ENCODE results near the gene NRXN3.

DNA sequence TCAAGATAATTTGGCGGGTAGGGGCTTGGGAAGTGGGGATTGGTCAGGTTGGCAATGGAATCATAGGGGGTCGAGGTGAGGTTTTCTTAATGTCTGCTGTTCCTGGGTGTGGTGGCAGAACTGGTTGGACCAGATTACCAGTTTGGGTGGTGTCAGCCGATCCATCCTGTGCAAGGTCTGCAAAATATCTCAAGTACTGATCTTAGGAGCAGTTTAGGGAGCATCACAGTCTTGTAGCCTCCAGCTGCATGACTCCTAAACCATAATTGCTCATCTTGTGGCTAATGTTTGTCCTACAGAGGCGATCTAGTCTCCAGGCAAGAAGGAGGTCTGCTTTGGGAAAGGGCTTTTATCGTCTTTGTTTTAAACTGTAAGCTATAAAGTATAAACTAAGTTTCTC, 1172.8 kb downstream of the NRXN3 start:
- TF ChIP-seq, protein P1, sequence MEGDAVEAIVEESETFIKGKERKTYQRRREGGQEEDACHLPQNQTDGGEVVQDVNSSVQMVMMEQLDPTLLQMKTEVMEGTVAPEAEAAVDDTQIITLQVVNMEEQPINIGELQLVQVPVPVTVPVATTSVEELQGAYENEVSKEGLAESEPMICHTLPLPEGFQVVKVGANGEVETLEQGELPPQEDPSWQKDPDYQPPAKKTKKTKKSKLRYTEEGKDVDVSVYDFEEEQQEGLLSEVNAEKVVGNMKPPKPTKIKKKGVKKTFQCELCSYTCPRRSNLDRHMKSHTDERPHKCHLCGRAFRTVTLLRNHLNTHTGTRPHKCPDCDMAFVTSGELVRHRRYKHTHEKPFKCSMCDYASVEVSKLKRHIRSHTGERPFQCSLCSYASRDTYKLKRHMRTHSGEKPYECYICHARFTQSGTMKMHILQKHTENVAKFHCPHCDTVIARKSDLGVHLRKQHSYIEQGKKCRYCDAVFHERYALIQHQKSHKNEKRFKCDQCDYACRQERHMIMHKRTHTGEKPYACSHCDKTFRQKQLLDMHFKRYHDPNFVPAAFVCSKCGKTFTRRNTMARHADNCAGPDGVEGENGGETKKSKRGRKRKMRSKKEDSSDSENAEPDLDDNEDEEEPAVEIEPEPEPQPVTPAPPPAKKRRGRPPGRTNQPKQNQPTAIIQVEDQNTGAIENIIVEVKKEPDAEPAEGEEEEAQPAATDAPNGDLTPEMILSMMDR (conservative IDR thresholded peaks at IDR 0.05; ENCODE audit: low read depth in 2 of 2) = no peak
- TF ChIP-seq EZH2 (IDR thresholded peaks at IDR 0.05; ENCODE audit: low read depth, unreplicated experiment) (no peak), POLR2AphosphoS5 (IDR thresholded peaks at IDR 0.05; ENCODE audit: low read depth) (no peak), EZH2phosphoT487 (IDR thresholded peaks at IDR 0.05; ENCODE audit: unreplicated experiment) (no peak), CREB1 (CRISPR knock-in tag; IDR thresholded peaks at IDR 0.05; ENCODE audit: low read depth) (no peak)
- TF ChIP-seq, protein P2, sequence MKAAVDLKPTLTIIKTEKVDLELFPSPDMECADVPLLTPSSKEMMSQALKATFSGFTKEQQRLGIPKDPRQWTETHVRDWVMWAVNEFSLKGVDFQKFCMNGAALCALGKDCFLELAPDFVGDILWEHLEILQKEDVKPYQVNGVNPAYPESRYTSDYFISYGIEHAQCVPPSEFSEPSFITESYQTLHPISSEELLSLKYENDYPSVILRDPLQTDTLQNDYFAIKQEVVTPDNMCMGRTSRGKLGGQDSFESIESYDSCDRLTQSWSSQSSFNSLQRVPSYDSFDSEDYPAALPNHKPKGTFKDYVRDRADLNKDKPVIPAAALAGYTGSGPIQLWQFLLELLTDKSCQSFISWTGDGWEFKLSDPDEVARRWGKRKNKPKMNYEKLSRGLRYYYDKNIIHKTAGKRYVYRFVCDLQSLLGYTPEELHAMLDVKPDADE (IDR thresholded peaks at IDR 0.05) = no peak
- TF ChIP-seq, protein P3, sequence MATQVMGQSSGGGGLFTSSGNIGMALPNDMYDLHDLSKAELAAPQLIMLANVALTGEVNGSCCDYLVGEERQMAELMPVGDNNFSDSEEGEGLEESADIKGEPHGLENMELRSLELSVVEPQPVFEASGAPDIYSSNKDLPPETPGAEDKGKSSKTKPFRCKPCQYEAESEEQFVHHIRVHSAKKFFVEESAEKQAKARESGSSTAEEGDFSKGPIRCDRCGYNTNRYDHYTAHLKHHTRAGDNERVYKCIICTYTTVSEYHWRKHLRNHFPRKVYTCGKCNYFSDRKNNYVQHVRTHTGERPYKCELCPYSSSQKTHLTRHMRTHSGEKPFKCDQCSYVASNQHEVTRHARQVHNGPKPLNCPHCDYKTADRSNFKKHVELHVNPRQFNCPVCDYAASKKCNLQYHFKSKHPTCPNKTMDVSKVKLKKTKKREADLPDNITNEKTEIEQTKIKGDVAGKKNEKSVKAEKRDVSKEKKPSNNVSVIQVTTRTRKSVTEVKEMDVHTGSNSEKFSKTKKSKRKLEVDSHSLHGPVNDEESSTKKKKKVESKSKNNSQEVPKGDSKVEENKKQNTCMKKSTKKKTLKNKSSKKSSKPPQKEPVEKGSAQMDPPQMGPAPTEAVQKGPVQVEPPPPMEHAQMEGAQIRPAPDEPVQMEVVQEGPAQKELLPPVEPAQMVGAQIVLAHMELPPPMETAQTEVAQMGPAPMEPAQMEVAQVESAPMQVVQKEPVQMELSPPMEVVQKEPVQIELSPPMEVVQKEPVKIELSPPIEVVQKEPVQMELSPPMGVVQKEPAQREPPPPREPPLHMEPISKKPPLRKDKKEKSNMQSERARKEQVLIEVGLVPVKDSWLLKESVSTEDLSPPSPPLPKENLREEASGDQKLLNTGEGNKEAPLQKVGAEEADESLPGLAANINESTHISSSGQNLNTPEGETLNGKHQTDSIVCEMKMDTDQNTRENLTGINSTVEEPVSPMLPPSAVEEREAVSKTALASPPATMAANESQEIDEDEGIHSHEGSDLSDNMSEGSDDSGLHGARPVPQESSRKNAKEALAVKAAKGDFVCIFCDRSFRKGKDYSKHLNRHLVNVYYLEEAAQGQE (IDR thresholded peaks at IDR 0.05; ENCODE audit: unreplicated experiment) = no peak

Measured in GM23338 (cell line).